SU-DHL-6 (cell line): Measurements from ENCODE around the gene PRXL2A.

Experiments
- CTCF ChIP-seq: fragments of 200-600 bp; sonication (generic); IDR thresholded peaks from one replicate; pipeline ENCODE4 v1.5.1; 2017; ENCODE audit warnings: antibody characterized with exemption, mild to moderate bottlenecking, low read length, moderate library complexity; ENCODE audit not compliant: insufficient read depth, poor library complexity, severe bottlenecking
- EZH2phosphoT487 ChIP-seq: fragments of 200-600 bp; sonication (generic), shearing (Covaris generic); conservative IDR thresholded peaks from 2 replicates; pipeline ENCODE4 v1.6.1; 2018; ENCODE audit warnings: mild to moderate bottlenecking, antibody characterized with exemption, low read length, moderate library complexity, mixed read lengths

- TF ChIP-seq CTCF, result no peak
- TF ChIP-seq EZH2phosphoT487, result no peak
These were observed 28.2 kb downstream of the PRXL2A start for GRCh38 chr10:80436446-80437098.
